ENCODE data around the gene CASP9. TPM values are rescaled to one million over a fixed set of nuclear protein-coding genes. Genes with fewer than 3 reads are reported as not detected.

CASP9 gene
- total and polyA plus RNA-seq, 2 of the 13 experiments (the other 11 are each of a cell fraction or from before 2014, with no cell fraction given): 8.5 to 11.5 TPM

DNA sequence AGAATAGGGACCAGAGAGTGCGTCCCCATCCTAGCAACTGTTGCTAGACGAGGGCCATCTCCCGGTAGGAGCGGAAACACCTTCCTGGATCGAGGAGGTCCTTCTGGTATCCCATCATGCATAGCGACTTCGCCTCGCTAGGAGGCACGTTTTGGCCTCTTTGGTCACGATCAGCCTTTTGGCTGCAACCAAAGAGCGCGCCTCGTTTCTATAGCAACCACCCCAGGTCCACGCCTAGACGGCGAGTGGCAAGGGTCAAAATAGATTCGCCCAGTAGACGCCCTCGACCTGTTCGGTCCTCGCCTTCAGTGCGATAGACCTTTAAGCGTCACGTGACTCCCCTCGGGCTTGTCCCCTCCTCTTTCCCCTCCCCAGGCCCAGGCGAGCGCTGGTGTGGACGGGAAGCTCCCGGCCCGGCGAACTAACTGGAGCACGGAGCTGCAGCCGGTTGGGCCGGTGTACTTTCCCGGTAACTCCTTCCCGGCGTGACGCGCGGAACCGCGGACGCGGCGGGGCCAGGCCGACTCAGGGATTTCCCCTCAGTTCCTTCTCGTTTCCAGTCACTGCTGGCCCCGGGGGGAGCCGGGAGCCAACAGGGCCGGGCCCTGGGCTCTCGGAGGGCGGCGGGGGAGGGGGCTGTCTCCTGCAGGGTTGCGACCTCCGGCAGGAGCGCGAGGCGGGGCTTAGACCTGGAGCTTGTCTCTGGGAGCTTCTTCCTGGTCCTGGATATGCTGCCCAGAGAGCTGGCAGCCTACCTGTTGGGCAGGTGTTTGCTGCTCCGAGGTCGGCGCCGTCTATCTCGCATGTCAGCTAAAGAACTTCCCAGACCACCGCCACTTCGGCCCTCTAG is 2.7 kb upstream of the CASP9 start, which contains the start of gene DNAJC16 (continued):
- TF ChIP-seq GRHL1 (CRISPR knock-in tag; conservative IDR thresholded peaks at IDR 0.05) (no peak), EZH2 (conservative IDR thresholded peaks at IDR 0.05; ENCODE audit: low read depth, low read length) (no peak), ZNF225 (CRISPR knock-in tag; IDR thresholded peaks at IDR 0.05) (peak; percentile 66; the same call in 1 of the 2 replicates), ZNF350 (CRISPR knock-in tag; IDR thresholded peaks at IDR 0.05; ENCODE audit: borderline replicate concordance, low read depth) (peak; percentile 97), POLR2A (IDR thresholded peaks at IDR 0.05; ENCODE audit: insufficient read depth in 1 of 2, low read depth in 2 of 2, low read length in 2 of 2) (peak; percentile 81 to 85), TEAD3 (CRISPR knock-in tag; optimal IDR thresholded peaks at IDR 0.05; ENCODE audit: borderline replicate concordance) (peak; percentile 84), RBM22 (optimal IDR thresholded peaks at IDR 0.05; ENCODE audit: low read length) (peak; percentile 93), ZNF841 (CRISPR knock-in tag; IDR thresholded peaks at IDR 0.05; ENCODE audit: borderline replicate concordance) (no peak), SKI (IDR thresholded peaks at IDR 0.05; ENCODE audit: partially characterized antibody) (peak; percentile 72), ZNF331 (CRISPR knock-in tag; IDR thresholded peaks at IDR 0.05) (0 out of 2 replicates have a peak, but pooled peaks have one; percentile 27), KMT2A (CRISPR knock-in tag; IDR thresholded peaks at IDR 0.05) (0 out of 2 replicates have a peak, but pooled peaks have one; percentile 47), RNF2 (conservative IDR thresholded peaks at IDR 0.05; ENCODE audit: low read depth) (peak; percentile 57; the same call in 1 of the 2 replicates), ZNF644 (CRISPR knock-in tag; IDR thresholded peaks at IDR 0.05; ENCODE audit: low read depth) (no peak), ZSCAN25 (CRISPR knock-in tag; IDR thresholded peaks at IDR 0.05) (peak; percentile 84), ZNF709 (CRISPR knock-in tag; IDR thresholded peaks at IDR 0.05) (0 out of 2 replicates have a peak, but pooled peaks have one; percentile 65), ELF4 (CRISPR knock-in tag; IDR thresholded peaks at IDR 0.05; ENCODE audit: borderline replicate concordance) (0 out of 2 replicates have a peak, but pooled peaks have one; percentile 31), NKX3-1 (CRISPR knock-in tag; IDR thresholded peaks at IDR 0.05) (no peak), KLF11 (CRISPR knock-in tag; IDR thresholded peaks at IDR 0.05) (peak; percentile 47; the same call in 1 of the 2 replicates), MTERF4 (CRISPR knock-in tag; IDR thresholded peaks at IDR 0.05) (peak; percentile 74; the same call in 1 of the 2 replicates)
- TF ChIP-seq, protein P1, sequence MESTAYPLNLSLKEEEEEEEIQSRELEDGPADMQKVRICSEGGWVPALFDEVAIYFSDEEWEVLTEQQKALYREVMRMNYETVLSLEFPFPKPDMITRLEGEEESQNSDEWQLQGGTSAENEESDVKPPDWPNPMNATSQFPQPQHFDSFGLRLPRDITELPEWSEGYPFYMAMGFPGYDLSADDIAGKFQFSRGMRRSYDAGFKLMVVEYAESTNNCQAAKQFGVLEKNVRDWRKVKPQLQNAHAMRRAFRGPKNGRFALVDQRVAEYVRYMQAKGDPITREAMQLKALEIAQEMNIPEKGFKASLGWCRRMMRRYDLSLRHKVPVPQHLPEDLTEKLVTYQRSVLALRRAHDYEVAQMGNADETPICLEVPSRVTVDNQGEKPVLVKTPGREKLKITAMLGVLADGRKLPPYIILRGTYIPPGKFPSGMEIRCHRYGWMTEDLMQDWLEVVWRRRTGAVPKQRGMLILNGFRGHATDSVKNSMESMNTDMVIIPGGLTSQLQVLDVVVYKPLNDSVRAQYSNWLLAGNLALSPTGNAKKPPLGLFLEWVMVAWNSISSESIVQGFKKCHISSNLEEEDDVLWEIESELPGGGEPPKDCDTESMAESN (CRISPR knock-in tag; conservative IDR thresholded peaks at IDR 0.05): peak; percentile 83
- TF ChIP-seq, protein P2, sequence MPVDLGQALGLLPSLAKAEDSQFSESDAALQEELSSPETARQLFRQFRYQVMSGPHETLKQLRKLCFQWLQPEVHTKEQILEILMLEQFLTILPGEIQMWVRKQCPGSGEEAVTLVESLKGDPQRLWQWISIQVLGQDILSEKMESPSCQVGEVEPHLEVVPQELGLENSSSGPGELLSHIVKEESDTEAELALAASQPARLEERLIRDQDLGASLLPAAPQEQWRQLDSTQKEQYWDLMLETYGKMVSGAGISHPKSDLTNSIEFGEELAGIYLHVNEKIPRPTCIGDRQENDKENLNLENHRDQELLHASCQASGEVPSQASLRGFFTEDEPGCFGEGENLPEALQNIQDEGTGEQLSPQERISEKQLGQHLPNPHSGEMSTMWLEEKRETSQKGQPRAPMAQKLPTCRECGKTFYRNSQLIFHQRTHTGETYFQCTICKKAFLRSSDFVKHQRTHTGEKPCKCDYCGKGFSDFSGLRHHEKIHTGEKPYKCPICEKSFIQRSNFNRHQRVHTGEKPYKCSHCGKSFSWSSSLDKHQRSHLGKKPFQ (CRISPR knock-in tag; IDR thresholded peaks at IDR 0.05; ENCODE audit: insufficient replicate concordance): no peak

All from HepG2 (cell line).